T-helper 2 cell treated with Interferon-gamma antibody and Interleukin-4, amounts not matched to agents 100 ng/mL and 5 ng/mL, for 36 hours (primary cell): ENCODE measurements around the gene MATK. TPM values are rescaled to one million over a fixed set of nuclear protein-coding genes. Genes with fewer than 3 reads are reported as not detected.

Source experiments
- intact Hi-C: fragments of 100-400 bp; cut with micrococcal nuclease; formaldehyde crosslinking; loops from one replicate; pipeline ENCODE4 v1.15.1; 2023
- total RNA-seq: library from RNA; stranded (reverse); gene quantifications from 2 replicates; pipeline ENCODE4 v1.2.3, GENCODE V29; 2022

The MATK gene, protein sequence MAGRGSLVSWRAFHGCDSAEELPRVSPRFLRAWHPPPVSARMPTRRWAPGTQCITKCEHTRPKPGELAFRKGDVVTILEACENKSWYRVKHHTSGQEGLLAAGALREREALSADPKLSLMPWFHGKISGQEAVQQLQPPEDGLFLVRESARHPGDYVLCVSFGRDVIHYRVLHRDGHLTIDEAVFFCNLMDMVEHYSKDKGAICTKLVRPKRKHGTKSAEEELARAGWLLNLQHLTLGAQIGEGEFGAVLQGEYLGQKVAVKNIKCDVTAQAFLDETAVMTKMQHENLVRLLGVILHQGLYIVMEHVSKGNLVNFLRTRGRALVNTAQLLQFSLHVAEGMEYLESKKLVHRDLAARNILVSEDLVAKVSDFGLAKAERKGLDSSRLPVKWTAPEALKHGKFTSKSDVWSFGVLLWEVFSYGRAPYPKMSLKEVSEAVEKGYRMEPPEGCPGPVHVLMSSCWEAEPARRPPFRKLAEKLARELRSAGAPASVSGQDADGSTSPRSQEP
- 16.4 and 18.8 TPM in 2 replicates for total RNA-seq

- intact Hi-C loops: no loop called here
Observed at GRCh38 chr19:3785938-3786824, at the start of gene MATK. Gene MATK, minus strand, starts transcription at chr19:3786381. Its CDS starts 1,246 bp downstream, at chr19:3785135.

- intact Hi-C loops: no loop called here
Observed at GRCh38 chr19:3835055-3835435, 48.9 kb upstream of the MATK start.

DNA sequence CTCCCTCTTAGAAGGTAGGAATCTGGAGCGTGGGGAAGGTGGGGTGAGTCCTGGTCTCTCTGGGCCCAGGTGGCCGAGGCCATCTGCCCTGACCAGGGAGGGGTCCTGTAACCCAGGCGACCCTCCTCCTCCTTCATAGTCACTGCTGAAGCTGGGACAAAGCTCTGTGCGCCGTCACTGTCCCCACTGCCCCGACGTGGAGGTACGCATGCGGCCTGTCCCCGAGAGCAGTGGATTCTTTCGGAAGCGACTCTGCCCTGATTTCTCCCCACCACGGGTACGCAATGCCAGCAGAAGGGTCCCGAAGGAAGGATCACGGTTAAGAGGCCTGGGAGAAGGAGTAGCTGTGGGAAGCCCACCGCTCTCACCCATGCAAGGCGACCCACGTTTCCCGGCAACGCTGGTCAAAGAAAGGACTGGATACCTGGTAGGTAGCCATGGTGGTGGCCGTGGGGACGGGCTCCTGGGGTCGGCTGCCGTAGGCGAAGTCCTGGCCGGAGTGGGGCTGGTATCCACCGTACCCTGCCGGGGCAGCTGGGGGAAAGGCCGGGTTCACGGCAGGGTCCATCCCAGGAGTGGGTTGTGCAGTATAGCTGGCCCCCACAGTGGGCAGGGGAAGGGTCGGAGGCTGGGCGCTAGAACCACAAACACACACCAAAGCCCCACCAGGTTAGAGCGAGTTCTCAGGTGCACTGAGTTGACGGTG, 48.3 kb upstream of the MATK start:
- intact Hi-C loops: no loop called here

DNA sequence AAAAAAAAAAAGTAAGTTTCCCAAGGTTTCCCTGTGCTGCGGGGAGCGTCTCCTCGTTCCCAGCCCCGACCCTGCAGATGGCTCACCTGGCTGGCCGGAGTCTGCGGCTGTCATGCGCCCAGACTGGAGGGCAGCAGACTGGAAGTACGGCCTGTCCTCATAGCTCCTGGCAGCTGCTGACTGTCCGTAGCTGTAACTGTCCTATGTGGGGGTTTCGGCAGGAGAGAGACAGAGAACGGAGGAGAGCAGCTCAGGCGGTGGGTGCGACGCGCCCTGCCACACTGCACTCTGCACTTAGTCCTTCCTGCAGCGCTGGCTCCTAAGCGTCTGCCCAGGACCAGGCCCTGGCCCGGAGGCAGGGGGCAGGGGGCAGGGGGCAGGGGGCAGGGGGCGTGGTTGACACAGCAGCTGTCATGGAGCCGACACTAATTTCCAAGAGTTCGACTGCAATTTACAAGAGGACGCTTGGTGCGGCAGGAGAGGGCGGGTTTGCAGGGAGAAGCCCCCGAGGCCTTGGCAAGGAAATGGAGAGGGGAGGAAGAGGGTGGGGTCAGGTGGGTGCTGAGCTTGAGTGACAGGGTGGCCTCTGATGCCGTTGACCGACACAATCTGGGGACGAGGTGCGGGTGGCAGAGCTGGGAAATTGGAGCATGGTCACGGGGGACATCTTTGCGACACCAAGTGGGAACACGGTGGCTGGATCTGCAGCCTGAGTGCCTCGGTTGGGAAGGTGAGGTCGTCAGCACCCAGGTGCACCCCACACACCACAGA, 47.6 kb upstream of the MATK start:
- intact Hi-C loops: no loop called here

GRCh38 chr19:3832001-3832400, 45.8 kb upstream of the MATK start:
- intact Hi-C loops: no loop called here

GRCh38 chr19:3831601-3832000, 45.4 kb upstream of the MATK start:
- intact Hi-C loops: no loop called here

DNA sequence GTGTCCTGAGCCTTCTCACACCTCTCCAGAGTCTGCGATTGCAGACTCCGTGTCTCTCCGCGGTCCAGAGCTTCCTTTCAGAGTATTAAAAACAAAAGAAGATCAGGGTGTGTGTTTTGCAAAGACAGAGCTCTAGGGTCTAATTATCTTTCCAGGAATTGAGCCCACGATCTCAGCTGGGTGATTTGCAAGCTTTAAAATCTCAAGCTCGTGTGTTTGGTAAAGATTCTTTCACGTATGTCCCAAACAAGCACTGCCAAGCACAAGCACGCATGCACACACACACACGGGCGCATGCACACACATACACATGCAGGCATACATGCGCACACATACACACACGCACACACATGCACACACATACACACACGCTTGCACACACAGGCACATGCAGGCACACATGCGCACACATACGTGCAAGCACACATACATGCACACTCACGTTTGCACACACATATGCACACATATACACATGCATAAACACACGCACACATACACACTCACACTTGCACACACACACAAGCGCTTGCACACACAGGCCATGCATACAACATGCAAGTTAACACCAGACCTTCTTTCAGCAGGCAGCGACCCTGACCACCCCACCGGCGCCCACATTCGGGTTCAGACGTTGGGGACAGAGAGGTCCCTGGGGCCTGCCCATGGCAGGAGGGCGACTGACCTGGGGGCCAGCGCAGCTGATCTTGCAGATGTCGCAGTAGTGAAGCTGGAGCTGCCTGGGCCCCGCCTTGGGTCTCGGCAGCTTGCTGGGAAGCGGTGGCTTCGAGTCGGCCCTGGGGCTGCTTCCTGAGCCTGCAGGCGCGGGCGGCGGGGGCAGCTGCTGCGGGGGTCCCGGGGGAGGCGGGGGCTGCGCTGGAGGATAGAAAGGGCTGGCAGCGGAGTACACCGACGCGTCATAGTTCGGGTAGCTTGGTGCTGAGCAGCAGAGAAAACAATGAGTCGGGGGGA, 44.7 kb upstream of the MATK start:
- intact Hi-C loops: no loop called here

- intact Hi-C loops: no loop called here
Observed at GRCh38 chr19:3827306-3827705, 41.1 kb upstream of the MATK start.

DNA sequence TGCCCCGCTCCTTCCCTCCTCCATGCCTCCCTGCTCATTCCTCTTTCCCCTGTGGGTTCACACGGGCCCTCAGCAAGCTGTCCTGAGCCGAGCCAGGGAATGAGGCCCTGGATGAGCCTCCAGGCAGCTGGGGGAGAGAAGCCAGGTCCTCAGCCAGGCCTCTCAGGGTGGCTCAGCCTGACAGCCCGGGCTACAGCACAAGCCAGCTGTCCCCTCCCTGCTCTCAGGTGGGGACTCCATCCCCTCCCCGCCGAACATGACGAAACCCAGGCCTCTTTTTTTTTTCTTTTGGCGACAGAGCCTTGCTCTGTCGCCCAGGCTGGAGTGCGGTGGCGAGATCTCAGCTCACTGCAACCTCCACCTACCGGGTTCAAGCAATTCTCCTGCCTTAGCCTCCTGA, 40.0 kb upstream of the MATK start:
- intact Hi-C loops: no loop called here

DNA sequence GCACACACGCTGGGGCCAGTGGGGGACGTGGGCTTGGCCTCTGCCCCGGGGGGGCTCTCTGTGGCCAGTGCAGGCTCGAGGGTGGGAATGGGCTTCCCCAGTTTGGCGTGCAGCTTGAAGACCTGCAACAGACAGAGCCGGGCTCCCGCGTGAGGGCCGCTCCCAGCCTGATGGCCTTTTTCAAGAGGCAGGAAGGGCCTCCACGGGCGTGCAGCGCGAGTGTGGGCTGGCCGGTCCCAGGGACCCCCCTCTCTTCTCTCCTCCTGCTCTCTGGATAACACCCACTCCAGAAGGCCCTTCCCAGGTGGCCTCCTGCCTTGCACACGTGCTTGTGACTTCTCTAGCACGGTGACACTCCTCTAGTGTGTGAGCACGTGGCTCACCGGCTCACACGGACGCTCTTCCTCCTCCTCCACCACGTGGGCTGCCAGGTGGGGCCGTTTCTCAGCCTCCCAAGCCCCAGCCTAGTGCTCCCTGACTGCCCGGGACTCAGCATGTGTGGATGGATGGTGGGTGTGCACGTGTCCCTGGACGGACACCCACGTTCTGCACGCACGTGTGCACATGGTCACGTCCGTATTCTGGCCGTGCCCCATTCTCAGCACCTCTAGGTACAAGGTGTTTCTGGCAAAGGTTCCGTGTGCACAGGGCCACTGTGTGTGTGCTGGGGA, 39.2 kb upstream of the MATK start:
- intact Hi-C loops: no loop called here

DNA sequence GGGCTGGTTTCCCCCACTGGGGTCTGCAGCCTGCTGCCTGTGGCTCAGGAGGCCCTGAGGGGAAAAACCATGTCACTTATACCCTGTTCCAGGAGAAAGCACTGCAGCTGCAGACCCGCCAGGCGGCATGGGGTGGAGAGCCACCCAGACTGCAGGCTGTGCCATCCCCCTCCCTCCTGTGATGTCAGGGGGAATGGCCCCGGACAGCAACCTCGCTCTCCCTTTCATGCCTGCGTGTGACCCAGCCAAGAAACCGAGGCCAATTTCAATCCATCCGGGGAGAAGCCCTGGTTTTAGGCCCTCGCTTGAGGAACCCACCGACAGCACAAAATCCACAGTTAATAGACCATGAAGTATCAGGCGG, 37.2 kb upstream of the MATK start:
- intact Hi-C loops: loop anchor here (2.0 kb wide), 1 partner anchor 61 kb away; the partner anchor contains the start of gene MRPL54

DNA sequence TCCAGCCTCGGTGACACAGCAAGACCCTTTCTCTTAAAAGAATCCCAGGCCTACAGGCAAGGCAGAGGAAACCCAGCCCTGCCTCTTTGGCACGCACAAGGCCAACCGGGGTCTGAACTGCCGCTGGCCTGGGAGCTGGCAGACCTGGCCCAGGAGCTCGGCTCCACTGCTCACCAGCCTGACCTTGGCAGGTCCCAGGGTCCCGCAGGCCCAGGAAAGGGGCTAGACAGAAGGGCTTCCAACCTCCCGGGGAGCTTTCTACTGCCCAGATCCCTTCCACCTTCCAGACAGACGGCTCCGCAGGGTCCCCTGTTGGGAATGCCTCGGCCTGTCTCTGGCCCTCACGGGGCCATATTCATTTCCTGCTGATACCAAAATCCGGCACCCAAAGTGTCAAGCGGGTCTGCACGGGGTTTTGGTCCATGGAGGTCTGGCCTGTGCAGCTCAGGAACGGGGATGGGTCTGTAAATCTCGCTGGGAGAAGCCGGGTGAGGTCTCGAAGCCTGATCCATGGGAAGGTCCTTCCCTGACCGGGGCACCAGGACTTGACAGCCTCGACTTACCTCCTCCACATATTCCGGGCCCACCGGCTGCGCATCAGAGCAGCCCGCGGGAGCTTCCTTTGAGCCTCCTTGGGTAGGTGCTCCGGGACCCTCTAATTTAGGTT, 36.6 kb upstream of the MATK start:
- intact Hi-C loops: loop anchor here (2.0 kb wide), 1 partner anchor 60 kb away; the partner anchor contains the start of gene MRPL54

DNA sequence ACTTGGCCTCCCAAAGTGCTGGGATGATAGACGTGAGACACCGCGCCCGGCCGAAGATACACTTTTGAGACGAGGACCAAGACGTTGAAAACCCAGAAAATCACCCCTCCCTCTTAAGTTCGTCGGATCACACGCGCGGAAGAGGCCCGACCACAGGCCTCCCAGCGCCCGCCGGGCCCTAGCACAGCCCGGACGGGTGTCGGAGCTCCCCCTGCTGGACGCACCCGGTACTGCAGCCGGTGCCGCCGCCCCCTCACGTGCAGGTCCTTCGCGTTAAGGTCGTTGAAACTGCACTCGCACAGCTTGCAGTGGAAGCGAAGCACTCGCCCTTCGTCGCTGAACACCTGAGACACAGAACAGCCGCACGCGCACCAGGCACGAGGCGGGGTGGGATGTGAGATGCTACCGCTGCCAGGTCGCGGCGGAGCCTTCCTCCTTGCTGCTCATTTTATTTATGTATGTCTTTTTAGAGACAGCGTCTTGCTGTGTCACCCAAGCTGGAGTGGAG, 35.7 kb upstream of the MATK start:
- intact Hi-C loops: loop anchor here (1.0 to 2.0 kb wide), 2 partner anchors 39 to 59 kb away; partner anchors contain the start of gene MRPL54

DNA sequence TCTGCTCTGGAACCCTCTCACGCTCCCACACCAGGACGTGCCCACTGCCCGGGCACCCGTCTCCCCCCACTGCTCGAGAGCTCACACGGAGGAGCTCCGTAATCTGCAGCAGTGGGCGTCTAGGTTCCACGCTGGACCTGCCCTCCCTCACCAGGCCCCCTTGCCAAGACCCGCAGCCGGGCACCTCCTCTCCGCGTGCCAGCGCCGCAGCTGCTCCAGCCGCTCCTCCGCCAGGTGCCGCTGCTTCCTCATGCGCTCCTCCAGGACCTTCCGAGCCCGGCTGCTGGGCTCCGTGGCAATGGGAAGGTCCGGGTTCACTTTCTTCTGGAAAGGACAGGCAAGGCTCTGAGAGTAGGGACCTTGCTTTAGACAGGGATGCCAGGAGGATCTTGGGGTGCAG, 35.0 kb upstream of the MATK start:
- intact Hi-C loops: loop anchor here (1.0 kb wide), 1 partner anchor 38 kb away; no protein-coding TSS in a partner anchor

- intact Hi-C loops: no loop called here
Observed at GRCh38 chr19:3819989-3820388, 33.8 kb upstream of the MATK start.

DNA sequence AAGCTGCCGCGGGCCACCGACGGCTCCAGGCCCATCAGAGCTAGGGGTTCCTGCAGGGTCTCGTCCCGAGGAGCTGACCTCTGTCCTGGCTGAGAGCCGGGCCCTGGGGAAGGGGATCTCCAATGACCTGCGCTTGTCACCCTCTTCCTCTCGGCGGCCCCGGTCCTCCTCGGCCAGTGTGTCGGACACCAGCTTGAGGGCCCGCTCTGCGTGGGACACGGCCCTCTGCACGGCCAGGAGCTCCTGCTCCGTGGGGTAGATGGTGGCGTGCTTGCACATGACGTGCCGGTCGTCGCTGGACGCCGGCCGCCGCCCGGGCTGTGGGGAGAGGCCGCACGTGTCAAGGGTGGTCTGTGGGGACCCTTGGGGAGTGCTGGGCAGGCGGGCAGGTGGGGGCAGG, 32.7 kb upstream of the MATK start:
- intact Hi-C loops: no loop called here

- intact Hi-C loops: no loop called here
Observed at GRCh38 chr19:3818466-3818865, 32.3 kb upstream of the MATK start.

GRCh38 chr19:3817761-3818160, 31.6 kb upstream of the MATK start:
- intact Hi-C loops: no loop called here
